MCF 10A (cell line): ENCODE measurements around the gene CDK10. TPM values are rescaled to one million over a fixed set of nuclear protein-coding genes. Genes with fewer than 3 reads are reported as not detected.

Experiments used
- BruUV-seq: library from RNA; stranded (reverse); fragments of 400-500 nt; replicated peaks from 2 replicates; lab custom pipeline; 2021; lab: Mats Ljungman, UMichigan
- CTCF ChIA-PET: fragments of 300-600 bp; sonication (Branson Sonifier 250); formaldehyde crosslinking; extraction: SDS; loops from one replicate; lab custom pipeline; 2021; ENCODE audit warnings: antibody characterized with exemption, inconsistent platforms; lab: Yijun Ruan, JAX
- POLR2A ChIA-PET: fragments of 300-600, 350-650 bp; sonication (Branson Sonifier 250); formaldehyde crosslinking; extraction: SDS; loops from one replicate; lab custom pipeline; 2020; ENCODE audit warnings: antibody characterized with exemption, inconsistent platforms; lab: Yijun Ruan, JAX
- DNase-seq: peaks from one replicate; pipeline ENCODE4 v3.0.0-alpha.2; 2018; ENCODE audit not compliant: unreplicated experiment
- H3K27ac Mint-ChIP-seq: one replicate; pipeline ENCODE4 v1.8.0; 2022; ENCODE audit warnings: mild to moderate bottlenecking, low read depth, mixed read lengths; ENCODE audit not compliant: unreplicated experiment
- H3K27me3 Mint-ChIP-seq: one replicate; pipeline ENCODE4 v1.8.0; 2022; ENCODE audit warnings: mixed read lengths; ENCODE audit not compliant: insufficient read depth, unreplicated experiment
- H3K36me3 Mint-ChIP-seq: one replicate; pipeline ENCODE4 v1.8.0; 2022; ENCODE audit warnings: mild to moderate bottlenecking, moderate library complexity, mixed read lengths; ENCODE audit not compliant: insufficient read depth, unreplicated experiment
- H3K4me1 Mint-ChIP-seq: one replicate; pipeline ENCODE4 v1.8.0; 2022; ENCODE audit warnings: mixed read lengths; ENCODE audit not compliant: insufficient read depth, unreplicated experiment
- H3K4me3 Mint-ChIP-seq: one replicate; pipeline ENCODE4 v1.8.0; 2022; ENCODE audit warnings: mild to moderate bottlenecking, moderate library complexity, mixed read lengths; ENCODE audit not compliant: unreplicated experiment
- H3K9me3 Mint-ChIP-seq: one replicate; pipeline ENCODE4 v1.8.0; 2022; ENCODE audit warnings: mixed read lengths; ENCODE audit not compliant: unreplicated experiment
- intact Hi-C: fragments of 100-400 bp; cut with micrococcal nuclease; formaldehyde crosslinking; loops from 2 replicates; pipeline ENCODE4 v1.14.1; 2022
- total RNA-seq: library from RNA; stranded (reverse); gene quantifications from 2 replicates; pipeline ENCODE4 v1.2.3, GENCODE V29; 2022
- TF ChIP-seq, protein P1 (sequence below): fragments of 200-600 bp; IDR thresholded peaks from one replicate; pipeline ENCODE4 v1.8.0; 2022; ENCODE audit warnings: antibody characterized with exemption, mild to moderate bottlenecking; ENCODE audit not compliant: unreplicated experiment

Gene CDK10
- total RNA-seq, 1 experiment from 2014 or later, result 83.4 TPM

DNA sequence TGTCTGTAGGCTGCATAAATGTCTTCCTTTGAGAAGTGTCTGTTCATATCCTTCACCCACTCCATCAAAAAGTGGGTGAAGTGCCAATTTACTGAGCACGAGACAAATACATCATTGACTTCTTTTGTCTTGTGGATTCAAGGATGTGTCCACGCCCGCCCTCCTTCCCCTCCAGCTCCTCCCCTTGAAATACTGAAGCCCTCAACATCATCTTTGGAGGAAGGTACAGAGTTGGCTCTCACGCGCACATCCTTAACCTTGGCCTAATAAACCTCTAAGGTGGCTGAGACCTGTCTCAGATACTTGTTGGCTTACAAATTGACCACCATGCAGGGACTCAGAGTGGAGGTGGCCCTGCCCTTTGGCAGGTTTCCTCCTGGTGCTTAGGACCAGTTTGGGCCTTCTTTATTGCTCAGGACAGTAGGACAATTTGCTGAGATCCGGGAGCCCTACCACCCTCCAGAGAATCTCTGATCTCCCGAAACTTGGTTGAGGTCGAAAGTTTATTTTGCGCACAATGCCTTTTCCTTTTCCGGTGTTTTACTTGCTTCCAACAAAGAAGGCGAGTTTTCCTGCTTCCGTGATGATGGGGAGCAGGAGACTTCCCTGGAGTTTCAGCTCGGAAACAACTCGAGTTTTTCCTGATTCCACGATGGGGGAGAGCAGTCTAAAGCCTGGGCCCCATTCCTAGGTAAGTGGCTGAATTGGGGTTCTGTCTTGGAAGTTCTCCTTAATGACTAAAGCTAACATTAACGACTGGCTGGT is 14.1 kb upstream of the CDK10 start:
- Mint-ChIP-seq H3K9me3 (no peaks in the 10 kb centered on the region), H3K27me3 (no peaks in the 10 kb centered on the region), H3K4me3 (no peak overlapping the region), H3K36me3 (no peaks in the 10 kb centered on the region), H3K27ac (no peak overlapping the region), H3K4me1 (no peaks in the 10 kb centered on the region)
- intact Hi-C loops, result no loop called here
- no TSS peak for BruUV-seq
- POLR2A ChIA-PET, result interaction anchor here (2.8 kb wide), 1 partner anchor 14 kb away, joined by 12 read pairs; the partner anchor contains the start of gene CDK10
- no peak for DNase-seq
- CTCF ChIA-PET, result interaction anchor here (2.4 kb wide), 1 partner anchor 27 kb away, joined by 5 read pairs; no protein-coding TSS in a partner anchor
- TF ChIP-seq, protein P1, sequence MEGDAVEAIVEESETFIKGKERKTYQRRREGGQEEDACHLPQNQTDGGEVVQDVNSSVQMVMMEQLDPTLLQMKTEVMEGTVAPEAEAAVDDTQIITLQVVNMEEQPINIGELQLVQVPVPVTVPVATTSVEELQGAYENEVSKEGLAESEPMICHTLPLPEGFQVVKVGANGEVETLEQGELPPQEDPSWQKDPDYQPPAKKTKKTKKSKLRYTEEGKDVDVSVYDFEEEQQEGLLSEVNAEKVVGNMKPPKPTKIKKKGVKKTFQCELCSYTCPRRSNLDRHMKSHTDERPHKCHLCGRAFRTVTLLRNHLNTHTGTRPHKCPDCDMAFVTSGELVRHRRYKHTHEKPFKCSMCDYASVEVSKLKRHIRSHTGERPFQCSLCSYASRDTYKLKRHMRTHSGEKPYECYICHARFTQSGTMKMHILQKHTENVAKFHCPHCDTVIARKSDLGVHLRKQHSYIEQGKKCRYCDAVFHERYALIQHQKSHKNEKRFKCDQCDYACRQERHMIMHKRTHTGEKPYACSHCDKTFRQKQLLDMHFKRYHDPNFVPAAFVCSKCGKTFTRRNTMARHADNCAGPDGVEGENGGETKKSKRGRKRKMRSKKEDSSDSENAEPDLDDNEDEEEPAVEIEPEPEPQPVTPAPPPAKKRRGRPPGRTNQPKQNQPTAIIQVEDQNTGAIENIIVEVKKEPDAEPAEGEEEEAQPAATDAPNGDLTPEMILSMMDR, result no peak

DNA sequence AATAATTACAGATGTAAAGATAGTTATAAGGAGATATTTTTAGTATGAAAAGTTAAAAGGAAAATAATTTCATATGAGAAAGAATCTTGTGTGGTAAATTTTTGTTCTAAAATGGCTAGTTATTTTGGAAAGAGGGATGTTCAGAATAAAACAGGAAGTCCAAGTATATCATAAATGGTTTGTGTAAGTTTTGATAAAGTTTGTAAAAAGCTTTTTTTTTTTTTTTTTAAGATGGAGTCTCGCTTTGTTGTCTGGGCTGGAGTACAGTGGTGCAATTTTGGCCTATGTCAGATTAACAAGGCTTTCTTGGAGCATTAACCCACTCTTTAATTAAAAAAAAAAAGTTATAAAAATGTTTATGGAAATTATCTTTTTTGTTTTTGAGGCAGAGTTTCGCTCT is 8.2 kb upstream of the CDK10 start:
- TF ChIP-seq, protein P1, result no peak
- DNase-seq, result no peak
- H3K36me3 Mint-ChIP-seq, result no peaks in the 10 kb centered on the region
- intact Hi-C loops, result no loop called here
- no peak overlapping the region for H3K4me3 Mint-ChIP-seq
- CTCF ChIA-PET, result interaction anchor here (0.6 to 0.9 kb wide), 6 partner anchors 10 to 484 kb away, joined by 3 to 4 read pairs (median 3); no protein-coding TSS in a partner anchor
- no peaks in the 10 kb centered on the region for H3K9me3 Mint-ChIP-seq
- H3K4me1 Mint-ChIP-seq, result no peaks in the 10 kb centered on the region
- POLR2A ChIA-PET, result interaction anchor here (2.2 kb wide), 1 partner anchor 8 kb away, joined by 6 read pairs; the partner anchor contains the start of gene CDK10
- no peaks in the 10 kb centered on the region for H3K27me3 Mint-ChIP-seq
- no TSS peak for BruUV-seq
- H3K27ac Mint-ChIP-seq, result no peak overlapping the region

DNA sequence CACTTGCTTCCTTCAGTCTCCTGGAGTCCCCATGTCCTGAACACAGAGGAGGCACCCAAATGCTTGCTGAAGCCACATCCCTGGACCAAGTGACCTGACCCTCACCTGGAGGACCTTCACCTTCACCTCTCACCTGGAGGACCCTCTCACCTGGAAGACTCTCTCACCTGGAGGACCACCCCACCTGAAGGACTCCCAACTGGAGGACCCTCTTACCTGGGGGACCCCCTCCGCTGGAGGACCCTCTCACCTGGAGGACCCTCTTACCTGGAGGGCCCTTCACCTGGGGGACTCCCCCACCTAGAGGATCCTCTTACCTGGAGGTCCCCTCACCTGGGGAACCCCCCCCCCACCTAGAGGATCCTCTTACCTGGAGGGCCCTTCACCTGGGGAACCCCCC is 573 bp upstream of the CDK10 start:
- POLR2A ChIA-PET, result interaction anchor here (0.7 to 2.5 kb wide), 11 partner anchors 8 to 238 kb away, joined by 3 to 24 read pairs (median 9); partner anchors contain the start of genes CHMP1A, CPNE7, SPATA2L and SPATA33
- no peaks in the 10 kb centered on the region for H3K27me3 Mint-ChIP-seq
- TF ChIP-seq, protein P1, result no peak
- BruUV-seq, result no TSS peak
- peak overlapping the region; percentile 88 for H3K4me3 Mint-ChIP-seq
- peak overlapping the region; percentile 91 for H3K27ac Mint-ChIP-seq
- H3K4me1 Mint-ChIP-seq, result peaks cover 6% of the 10 kb centered on the region
- intact Hi-C loops, result no loop called here
- H3K36me3 Mint-ChIP-seq, result peaks cover 20% of the 10 kb centered on the region
- no peak for DNase-seq
- no peaks in the 10 kb centered on the region for H3K9me3 Mint-ChIP-seq
- CTCF ChIA-PET, result interaction anchor here (0.6 to 1.0 kb wide), 2 partner anchors 14 to 235 kb away, joined by 3 to 4 read pairs; no protein-coding TSS in a partner anchor
